Osteocyte (in vitro differentiated cells): ENCODE measurements around the gene ECE1. TPM values are rescaled to one million over a fixed set of nuclear protein-coding genes. Genes with fewer than 3 reads are reported as not detected.
A peak's percentile ranks its signal among the peaks of the same experiment; 100 is the strongest.

Experiments used
- DNase-seq: peaks from one replicate; pipeline ENCODE4 v3.0.0; 2021; ENCODE audit warnings: mixed read lengths; ENCODE audit not compliant: unreplicated experiment; ENCODE audit errors: extremely low spot score
- H3K27ac Mint-ChIP-seq: one replicate; pipeline ENCODE4 v1.8.0; 2021; ENCODE audit warnings: mild to moderate bottlenecking, mixed read lengths; ENCODE audit not compliant: unreplicated experiment
- H3K27me3 Mint-ChIP-seq: one replicate; pipeline ENCODE4 v1.8.0; 2021; ENCODE audit warnings: mixed read lengths; ENCODE audit not compliant: unreplicated experiment
- H3K36me3 Mint-ChIP-seq: one replicate; pipeline ENCODE4 v1.8.0; 2021; ENCODE audit warnings: mixed read lengths; ENCODE audit not compliant: unreplicated experiment
- H3K4me1 Mint-ChIP-seq: one replicate; pipeline ENCODE4 v1.8.0; 2021; ENCODE audit warnings: mixed read lengths; ENCODE audit not compliant: unreplicated experiment
- H3K4me3 Mint-ChIP-seq: one replicate; pipeline ENCODE4 v1.8.0; 2021; ENCODE audit warnings: mild to moderate bottlenecking, moderate library complexity, mixed read lengths; ENCODE audit not compliant: unreplicated experiment
- H3K9me3 Mint-ChIP-seq: one replicate; pipeline ENCODE4 v1.8.0; 2021; ENCODE audit warnings: mixed read lengths; ENCODE audit not compliant: unreplicated experiment
- total RNA-seq: library from RNA; stranded (reverse); gene quantifications from 2 replicates; pipeline ENCODE4 v1.2.1, GENCODE V29; 2021
- TF ChIP-seq, protein P1 (sequence below): fragments of 200-600 bp; sonication (generic); IDR thresholded peaks from 2 replicates; pipeline ENCODE4 v1.5.0; 2021; ENCODE audit warnings: antibody characterized with exemption, mild to moderate bottlenecking, moderate library complexity

The ECE1 gene
- total RNA-seq, 1 donor from 2014 or later: 217 TPM

DNA sequence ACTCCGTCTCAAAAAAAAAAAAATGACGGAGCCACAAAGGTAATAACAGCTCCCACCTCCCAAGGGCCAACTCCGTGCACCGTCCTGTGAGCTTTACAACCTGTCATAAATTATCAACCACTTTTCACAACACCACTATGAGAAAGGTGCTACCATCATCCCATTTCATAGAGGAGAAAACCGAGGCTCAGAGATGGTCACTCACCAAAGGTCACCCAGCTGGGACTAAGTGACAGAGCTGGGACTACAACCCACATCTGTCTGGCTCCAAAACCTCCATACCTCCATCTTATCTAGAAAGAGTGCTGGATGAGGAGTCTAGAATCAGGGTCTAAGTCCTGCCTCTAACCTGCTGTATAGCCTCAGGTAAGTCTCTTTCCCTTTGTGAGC is 43.6 kb upstream of the ECE1 start:
- Mint-ChIP-seq H3K27ac (peak overlapping the region; percentile 97), H3K9me3 (no peaks in the 10 kb centered on the region), H3K36me3 (peaks cover 7% of the 10 kb centered on the region), H3K4me1 (peaks cover 82% of the 10 kb centered on the region), H3K27me3 (no peaks in the 10 kb centered on the region), H3K4me3 (peak overlapping the region; percentile 70)
- no peak for DNase-seq
- TF ChIP-seq, protein P1, sequence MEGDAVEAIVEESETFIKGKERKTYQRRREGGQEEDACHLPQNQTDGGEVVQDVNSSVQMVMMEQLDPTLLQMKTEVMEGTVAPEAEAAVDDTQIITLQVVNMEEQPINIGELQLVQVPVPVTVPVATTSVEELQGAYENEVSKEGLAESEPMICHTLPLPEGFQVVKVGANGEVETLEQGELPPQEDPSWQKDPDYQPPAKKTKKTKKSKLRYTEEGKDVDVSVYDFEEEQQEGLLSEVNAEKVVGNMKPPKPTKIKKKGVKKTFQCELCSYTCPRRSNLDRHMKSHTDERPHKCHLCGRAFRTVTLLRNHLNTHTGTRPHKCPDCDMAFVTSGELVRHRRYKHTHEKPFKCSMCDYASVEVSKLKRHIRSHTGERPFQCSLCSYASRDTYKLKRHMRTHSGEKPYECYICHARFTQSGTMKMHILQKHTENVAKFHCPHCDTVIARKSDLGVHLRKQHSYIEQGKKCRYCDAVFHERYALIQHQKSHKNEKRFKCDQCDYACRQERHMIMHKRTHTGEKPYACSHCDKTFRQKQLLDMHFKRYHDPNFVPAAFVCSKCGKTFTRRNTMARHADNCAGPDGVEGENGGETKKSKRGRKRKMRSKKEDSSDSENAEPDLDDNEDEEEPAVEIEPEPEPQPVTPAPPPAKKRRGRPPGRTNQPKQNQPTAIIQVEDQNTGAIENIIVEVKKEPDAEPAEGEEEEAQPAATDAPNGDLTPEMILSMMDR: no peak

DNA sequence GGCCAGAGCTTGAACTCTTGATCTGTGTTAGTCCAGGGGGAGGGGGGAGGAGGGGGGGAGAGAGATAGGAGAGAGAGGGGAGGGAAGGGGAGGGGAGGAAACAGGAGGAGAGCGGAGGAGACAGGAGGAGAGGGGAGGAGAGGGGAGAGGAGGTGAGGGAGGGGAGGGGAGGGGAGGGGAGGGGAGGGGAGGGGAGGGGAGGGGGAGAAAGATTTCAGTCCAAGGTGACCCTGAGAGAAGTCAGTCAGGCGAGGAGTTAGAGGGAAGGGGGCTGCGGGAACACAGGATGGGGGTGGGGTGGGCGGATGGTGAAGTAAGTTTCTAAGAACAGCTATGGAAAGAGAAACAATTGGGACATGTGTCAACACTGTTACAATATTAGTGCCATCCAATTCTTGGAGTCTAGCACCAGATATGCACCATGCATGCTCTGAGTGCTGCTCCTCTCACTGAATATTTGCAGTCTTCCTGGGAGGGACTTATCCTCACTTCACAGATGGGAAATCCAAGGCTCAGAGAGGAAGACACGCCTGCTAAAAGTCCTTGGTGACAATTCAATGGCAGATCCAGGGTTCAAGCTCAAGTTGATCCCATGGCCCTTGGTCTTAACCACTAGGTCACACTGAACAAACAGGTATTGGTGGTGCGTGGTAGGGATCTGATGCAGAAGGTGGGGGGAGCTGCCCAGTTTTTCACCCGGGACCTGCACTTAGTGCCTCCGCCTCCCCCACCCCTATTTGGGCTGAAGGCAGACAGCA is 42.5 kb upstream of the ECE1 start:
- peaks cover 78% of the 10 kb centered on the region for H3K4me1 Mint-ChIP-seq
- H3K4me3 Mint-ChIP-seq: no peak overlapping the region
- TF ChIP-seq, protein P1: no peak
- DNase-seq: no peak
- peak overlapping the region; percentile 88 for H3K27ac Mint-ChIP-seq
- H3K36me3 Mint-ChIP-seq: peaks cover 8% of the 10 kb centered on the region
- no peaks in the 10 kb centered on the region for H3K9me3 Mint-ChIP-seq
- no peaks in the 10 kb centered on the region for H3K27me3 Mint-ChIP-seq

DNA sequence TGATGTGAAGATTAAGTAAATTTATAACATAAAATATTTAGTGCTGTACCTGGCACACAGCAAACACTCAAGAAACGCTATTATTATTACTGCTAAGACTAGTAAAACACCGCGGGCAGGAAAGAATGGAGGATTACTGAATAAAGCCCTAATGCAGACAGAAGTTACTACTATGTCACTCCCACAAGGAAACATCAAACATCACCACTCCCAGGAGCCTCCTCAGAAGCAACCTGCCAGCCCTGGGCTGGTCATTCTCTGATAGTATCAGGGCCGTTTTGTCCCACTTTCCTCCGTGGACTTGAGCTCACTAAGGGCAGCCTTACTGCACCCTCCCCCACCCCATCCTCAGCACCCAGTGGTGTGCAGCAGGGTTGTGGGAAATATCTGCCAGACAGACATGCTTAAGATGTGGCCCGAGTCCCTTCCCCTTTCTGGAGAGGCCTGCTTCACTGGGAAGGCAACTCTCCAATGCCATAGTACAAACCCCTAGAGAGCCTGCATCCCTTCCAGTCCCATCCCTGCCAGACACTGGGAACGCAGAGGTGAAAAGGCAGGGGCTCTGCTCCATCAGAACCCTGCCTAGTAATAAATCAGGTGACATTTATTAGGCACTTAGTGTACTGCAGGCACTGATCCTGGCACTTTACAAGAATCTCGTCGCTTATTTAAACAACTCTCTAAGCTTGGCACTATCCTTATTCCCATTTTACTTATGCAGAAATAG is 41.7 kb upstream of the ECE1 start:
- Mint-ChIP-seq H3K4me1 (peaks cover 78% of the 10 kb centered on the region), H3K4me3 (no peak overlapping the region), H3K27me3 (no peaks in the 10 kb centered on the region), H3K36me3 (peaks cover 8% of the 10 kb centered on the region), H3K27ac (peak overlapping the region; percentile 62), H3K9me3 (no peaks in the 10 kb centered on the region)
- TF ChIP-seq, protein P1: no peak
- DNase-seq: no peak

DNA sequence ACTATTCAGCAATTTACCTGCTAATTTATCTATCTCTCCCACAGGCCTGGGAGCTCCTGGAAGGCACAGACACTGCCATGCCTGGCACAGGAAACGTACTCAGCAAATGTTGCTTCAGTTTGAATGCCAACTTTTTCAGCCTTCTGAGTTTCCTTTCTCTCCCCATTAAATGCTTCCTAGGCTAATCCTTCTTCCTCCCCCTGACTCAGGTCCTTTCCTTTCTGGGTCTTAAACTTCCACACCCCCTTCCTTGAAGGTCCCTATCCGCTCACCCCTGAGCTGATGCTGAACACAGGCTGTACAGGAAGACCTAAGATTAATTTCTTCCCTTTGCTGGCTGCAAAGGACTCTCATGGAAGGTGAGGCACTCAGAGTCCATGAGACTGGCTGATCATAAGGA is 40.3 kb upstream of the ECE1 start:
- Mint-ChIP-seq H3K9me3 (no peaks in the 10 kb centered on the region), H3K27me3 (no peaks in the 10 kb centered on the region), H3K36me3 (peaks cover 8% of the 10 kb centered on the region), H3K4me3 (no peak overlapping the region), H3K27ac (peak overlapping the region; percentile 27), H3K4me1 (peaks cover 81% of the 10 kb centered on the region)
- DNase-seq: no peak
- TF ChIP-seq, protein P1: no peak

DNA sequence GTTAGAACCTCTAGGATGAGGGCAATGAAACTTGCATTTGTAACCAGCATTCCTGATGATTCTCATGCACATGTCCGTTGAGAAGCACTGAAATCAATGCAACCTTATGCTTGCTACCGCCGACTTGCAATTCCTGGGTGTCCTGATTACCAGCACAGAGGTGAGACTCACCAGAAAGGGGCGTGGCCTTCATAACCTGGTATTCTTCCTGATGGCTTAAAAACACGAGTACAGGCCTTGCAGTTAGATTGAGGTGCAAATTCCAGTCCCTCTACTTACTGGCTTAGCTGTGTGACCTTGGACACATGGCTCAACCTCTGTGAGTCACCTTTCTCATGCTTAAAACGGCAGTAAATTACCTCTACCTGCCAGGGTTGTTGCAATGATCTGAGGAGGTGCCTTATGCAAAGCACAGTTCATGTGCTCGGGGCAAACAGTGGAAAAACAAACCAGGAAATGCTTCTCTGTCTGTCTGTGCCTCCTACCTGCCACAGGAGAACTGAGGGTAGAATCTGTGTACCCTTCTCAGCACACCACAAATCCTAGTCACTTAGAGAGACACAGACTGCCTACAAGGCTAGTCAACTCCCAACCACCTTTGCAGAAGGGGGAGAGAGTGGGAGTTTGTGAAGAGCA is 39.1 kb upstream of the ECE1 start:
- no peak for DNase-seq
- H3K27ac Mint-ChIP-seq: no peak overlapping the region
- peaks cover 8% of the 10 kb centered on the region for H3K36me3 Mint-ChIP-seq
- H3K9me3 Mint-ChIP-seq: no peaks in the 10 kb centered on the region
- H3K4me1 Mint-ChIP-seq: peaks cover 81% of the 10 kb centered on the region
- H3K27me3 Mint-ChIP-seq: no peaks in the 10 kb centered on the region
- no peak overlapping the region for H3K4me3 Mint-ChIP-seq
- TF ChIP-seq, protein P1: no peak
